HCT116 (cell line): ENCODE results near the gene SENP3.

Experiments
- ATF3 ChIP-seq: IDR thresholded peaks from 2 replicates; pipeline ENCODE4 v1.6.1; 2012
- CEBPB ChIP-seq: IDR thresholded peaks from 2 replicates; pipeline ENCODE4 v1.6.1; 2012; ENCODE audit warnings: low read depth
- CTCF ChIP-seq, 3 experiments: fragments of 200-600 bp in 1 of 3; sonication (generic) in 1 of 3; IDR thresholded peaks in 2 of 3; conservative IDR thresholded peaks in 1 of 3; 2 replicates each; pipeline ENCODE4 v1.5.1; 2012 to 2017; ENCODE audit warnings: low read depth in 2 of 3, low read length in 2 of 3, antibody characterized with exemption in 1 of 3, borderline replicate concordance in 1 of 3, control low read depth in 1 of 3, mild to moderate bottlenecking in 1 of 3, mixed read lengths in 1 of 3, mixed run types in 1 of 3, moderate library complexity in 1 of 3; ENCODE audit not compliant: insufficient read depth in 1 of 3
- EZH2 ChIP-seq: fragments of 200-600 bp; sonication (generic); IDR thresholded peaks from 2 replicates; pipeline ENCODE4 v1.6.1; 2017; ENCODE audit warnings: antibody characterized with exemption, mixed run types
- EZH2phosphoT487 ChIP-seq: fragments of 200-600 bp; IDR thresholded peaks from 2 replicates; pipeline ENCODE4 v1.6.1; 2018; ENCODE audit warnings: antibody characterized with exemption, borderline replicate concordance
- MAX ChIP-seq: IDR thresholded peaks from 2 replicates; pipeline ENCODE4 v1.6.1; 2012
- POLR2AphosphoS5 ChIP-seq: IDR thresholded peaks from 2 replicates; pipeline ENCODE4 v1.6.1; 2011; ENCODE audit warnings: mild to moderate bottlenecking, low read depth, low read length, moderate library complexity
- REST ChIP-seq: IDR thresholded peaks from 2 replicates; pipeline ENCODE4 v1.6.1; 2012; ENCODE audit warnings: low read depth
- ZNF274 ChIP-seq: fragments of 200-500 bp; sonication (Bioruptor generic); IDR thresholded peaks from 2 replicates; pipeline ENCODE4 v1.6.1; 2014; ENCODE audit warnings: mild to moderate bottlenecking, low read depth, low read length, inconsistent platforms

GRCh38 chr17:7574176-7574953 is 12.6 kb downstream of the SENP3 start:
- TF ChIP-seq ZNF274 (no peak), CTCF (IDR thresholded peaks at IDR 0.05 in 2 of 3, conservative IDR thresholded peaks at IDR 0.05 in 1 of 3; ENCODE audit: borderline replicate concordance in 1 of 3, insufficient read depth in 1 of 3, low read depth in 2 of 3, low read length in 2 of 3) (no peak), EZH2 (no peak), CEBPB (no peak), REST (no peak), EZH2phosphoT487 (no peak), POLR2AphosphoS5 (no peak; the same call in 1 of the 2 replicates), ATF3 (no peak), MAX (no peak)
